H1 (cell line): ENCODE results near the gene OGDHL. TPM values are rescaled to one million over a fixed set of nuclear protein-coding genes. Genes with fewer than 3 reads are reported as not detected.

Experiments used
- CTCF ChIA-PET: fragments of 300-600 bp; sonication (Branson Sonifier 250); formaldehyde crosslinking; loops from one replicate; lab custom pipeline; 2021; ENCODE audit not compliant: partially characterized antibody; lab: Charles Lee
- POLR2A ChIA-PET: fragments of 300-600 bp; sonication (Branson Sonifier 250); formaldehyde crosslinking; loops from one replicate; lab custom pipeline; 2021; ENCODE audit warnings: inconsistent platforms; ENCODE audit not compliant: partially characterized antibody; lab: Charles Lee
- DNase-seq, 2 experiments: peaks; one replicate each; pipeline versions ENCODE4 v3.0.0 to v3.0.0-alpha.2; 2010 to 2022; ENCODE audit warnings: low spot score in 2 of 2, low read depth in 1 of 2, mixed read lengths in 1 of 2
- FAIRE-seq: peaks from 2 replicates; lab custom pipeline; 2011; peaks lifted over from hg19 to GRCh38; lab: Jason Lieb, UNC
- H2AFZ ChIP-seq: 2 replicates; pipeline ENCODE4 v1.8.1; 2012; ENCODE audit warnings: low read length, inconsistent platforms
- H2AK5ac ChIP-seq: 2 replicates; pipeline ENCODE4 v1.6.1; 2013; ENCODE audit warnings: low read depth, low read length
- H2BK120ac ChIP-seq: replicated peaks from 2 replicates; pipeline ENCODE3; 2013; ENCODE audit warnings: low read depth, low read length, inconsistent platforms
- H2BK12ac ChIP-seq: 2 replicates; pipeline ENCODE4 v1.6.1; 2013; ENCODE audit warnings: low read depth, low read length
- H2BK15ac ChIP-seq: 2 replicates; pipeline ENCODE4 v1.6.1; 2013; ENCODE audit warnings: low read length
- H2BK20ac ChIP-seq: 2 replicates; pipeline ENCODE4 v1.6.1; 2013; ENCODE audit warnings: low read length
- H2BK5ac ChIP-seq: 2 replicates; pipeline ENCODE4 v1.6.1; 2013; ENCODE audit warnings: low read depth, low read length
- H3K14ac ChIP-seq: 2 replicates; pipeline ENCODE4 v1.6.1; 2013; ENCODE audit warnings: inconsistent platforms; ENCODE audit not compliant: insufficient read length
- H3K18ac ChIP-seq: 2 replicates; pipeline ENCODE4 v1.6.1; 2013; ENCODE audit warnings: low read length; ENCODE audit errors: extremely low read depth
- H3K23ac ChIP-seq: 2 replicates; pipeline ENCODE4 v1.6.1; 2013; ENCODE audit warnings: inconsistent platforms; ENCODE audit not compliant: insufficient read length
- H3K23me2 ChIP-seq: 2 replicates; pipeline ENCODE4 v1.6.1; 2013; ENCODE audit warnings: low read depth, low read length
- H3K27ac ChIP-seq: 2 replicates; pipeline ENCODE4 v1.6.1; 2011; ENCODE audit warnings: low read depth, low read length, inconsistent platforms
- H3K27me3 ChIP-seq, 4 experiments: replicated peaks in 1 of 4; 1 replicate in 1 of 4; 2 replicates in 3 of 4; pipeline versions ENCODE4 v1.6.1 to v1.8.1; 2011 to 2013; ENCODE audit warnings: low read length in 3 of 4, mild to moderate bottlenecking in 3 of 4, inconsistent platforms in 2 of 4, mixed read lengths in 2 of 4, moderate library complexity in 1 of 4; ENCODE audit not compliant: control insufficient read depth in 3 of 4, insufficient read depth in 3 of 4; ENCODE audit errors: extremely low read depth in 1 of 4
- H3K36me3 ChIP-seq, 4 experiments: 2 replicates each; pipeline versions ENCODE4 v1.6.1 to v1.8.1; 2011 to 2013; ENCODE audit warnings: mild to moderate bottlenecking in 4 of 4, low read length in 3 of 4, moderate library complexity in 2 of 4, control low read depth in 1 of 4, inconsistent platforms in 1 of 4; ENCODE audit not compliant: insufficient read depth in 4 of 4, control insufficient read depth in 2 of 4
- H3K4ac ChIP-seq: replicated peaks from 2 replicates; pipeline ENCODE3; 2013; ENCODE audit warnings: low read length, low read depth, mixed read lengths, inconsistent platforms; ENCODE audit not compliant: insufficient read length
- H3K4me1 ChIP-seq, 4 experiments: replicated peaks in 1 of 4; 1 replicate in 1 of 4; 2 replicates in 3 of 4; pipeline versions ENCODE4 v1.6.1 to v1.8.1; 2011 to 2013; ENCODE audit warnings: low read length in 3 of 4, inconsistent platforms in 2 of 4, mixed read lengths in 1 of 4; ENCODE audit not compliant: insufficient read depth in 4 of 4, control insufficient read depth in 3 of 4
- H3K4me2 ChIP-seq, 2 experiments: 2 replicates each; pipeline versions ENCODE4 v1.6.1 to v1.8.1; 2011 to 2013; ENCODE audit warnings: low read depth in 2 of 2, low read length in 2 of 2, control low read depth in 1 of 2, inconsistent platforms in 1 of 2, mild to moderate bottlenecking in 1 of 2; ENCODE audit not compliant: insufficient read depth in 1 of 2
- H3K4me3 ChIP-seq, 4 experiments: fragments of 200-600, 300-600 bp in 1 of 4; sonication (generic), shearing (Covaris generic), sonication (Bioruptor Twin) in 1 of 4; 2 replicates each; pipeline versions ENCODE4 v1.5.1 to v1.8.1; 2011 to 2016; ENCODE audit warnings: low read length in 4 of 4, low read depth in 3 of 4, control low read depth in 2 of 4, inconsistent platforms in 2 of 4, mild to moderate bottlenecking in 2 of 4, mixed read lengths in 1 of 4, moderate library complexity in 1 of 4; ENCODE audit not compliant: insufficient read depth in 2 of 4; ENCODE audit errors: extremely low read depth in 1 of 4
- H3K56ac ChIP-seq: replicated peaks from 2 replicates; pipeline ENCODE3; 2013; ENCODE audit warnings: low read depth, mild to moderate bottlenecking, mixed read lengths, low read length, inconsistent platforms; ENCODE audit not compliant: insufficient read length
- H3K79me1 ChIP-seq: 2 replicates; pipeline ENCODE4 v1.6.1; 2013; ENCODE audit warnings: low read depth, low read length, control low read depth
- H3K79me2 ChIP-seq, 2 experiments: 2 replicates each; pipeline versions ENCODE4 v1.6.1 to v1.8.1; 2012 to 2013; ENCODE audit warnings: low read length in 2 of 2, mild to moderate bottlenecking in 2 of 2, inconsistent platforms in 1 of 2; ENCODE audit not compliant: insufficient read depth in 2 of 2, control insufficient read depth in 1 of 2
- H3K9ac ChIP-seq, 4 experiments: replicated peaks in 1 of 4; 1 replicate in 1 of 4; 2 replicates in 3 of 4; pipeline versions ENCODE4 v1.6.1 to v1.8.1; 2011 to 2013; ENCODE audit warnings: low read depth in 3 of 4, low read length in 3 of 4, control low read depth in 2 of 4, mild to moderate bottlenecking in 2 of 4, moderate library complexity in 2 of 4, inconsistent platforms in 1 of 4; ENCODE audit errors: extremely low read depth in 1 of 4
- H3K9me3 ChIP-seq, 2 experiments: 2 replicates each; pipeline versions ENCODE4 v1.6.1 to v1.8.1; 2012 to 2013; ENCODE audit warnings: mild to moderate bottlenecking in 2 of 2, moderate library complexity in 2 of 2, control low read depth in 1 of 2, inconsistent platforms in 1 of 2, low read depth in 1 of 2, low read length in 1 of 2, mixed read lengths in 1 of 2; ENCODE audit not compliant: insufficient read depth in 2 of 2
- H4K20me1 ChIP-seq, 2 experiments: replicated peaks in 1 of 2; 2 replicates each; pipeline versions ENCODE3 to v1.8.1; 2011 to 2013; ENCODE audit warnings: inconsistent platforms in 2 of 2, low read length in 2 of 2, mild to moderate bottlenecking in 1 of 2; ENCODE audit not compliant: insufficient read depth in 2 of 2, control insufficient read depth in 1 of 2
- H4K5ac ChIP-seq: 2 replicates; pipeline ENCODE4 v1.6.1; 2013; ENCODE audit warnings: low read length, low read depth, mixed read lengths, inconsistent platforms; ENCODE audit not compliant: insufficient read length
- H4K8ac ChIP-seq: 2 replicates; pipeline ENCODE4 v1.8.0; 2013; ENCODE audit warnings: mild to moderate bottlenecking, moderate library complexity, low read length, inconsistent platforms; ENCODE audit not compliant: insufficient read depth; ENCODE audit errors: extremely low read depth
- H4K91ac ChIP-seq: replicated peaks from 2 replicates; pipeline ENCODE3; 2013; ENCODE audit warnings: low read length, mixed read lengths, inconsistent platforms; ENCODE audit not compliant: insufficient read length
- SP1 ChIP-seq: IDR thresholded peaks from 2 replicates; pipeline ENCODE4 v1.6.1; 2011; ENCODE audit warnings: low read depth, low read length
- WGBS, 2 experiments: shearing (Covaris generic) in 1 of 2; methylation state at CpG; one replicate each; pipeline versions ENCODE4 v1.1.6 to v1.1.7; 2013 to 2015; ENCODE audit warnings: low lambda C conversion rate in 2 of 2, mixed read lengths in 2 of 2, inconsistent platforms in 1 of 2, low coverage in 1 of 2, missing lambda C conversion rate in 1 of 2; ENCODE audit not compliant: insufficient replicate concordance in 2 of 2, insufficient coverage in 1 of 2, insufficient read length in 1 of 2; ENCODE audit errors: extremely low coverage in 1 of 2, missing lambda C conversion rate in 1 of 2; 5-methylcytosine and 5-hydroxymethylcytosine counted together
- polyA plus RNA-seq, 7 experiments: library from polyadenylated mRNA; depleted of rRNA in 3 of 7; stranded (reverse) in 5 of 7; unstranded in 2 of 7; fragments of >200 nt in 5 of 7; fragments of 200-250 nt in 2 of 7; gene quantifications; 1 replicate in 5 of 7; 2 replicates in 1 of 7; 4 replicates in 1 of 7; pipeline versions ENCODE4 v1.2.1 to v1.2.3, GENCODE V29; 2011 to 2013; ENCODE audit warnings: missing spikeins in 2 of 7, mixed read lengths in 2 of 7
- total RNA-seq: library from RNA; stranded (reverse); fragmentation: NEBNext Ultra II Directional; extraction: Animal tissue kit (Norgen Biotek cat#: 25700); gene quantifications from 2 replicates; pipeline ENCODE4 v1.2.1, GENCODE V29; 2021

The OGDHL gene
- total and polyA plus RNA-seq, 2 of the 8 experiments (the other 6 are each of a cell fraction or from before 2014, with no cell fraction given) = 16.1 to 16.6 TPM

DNA sequence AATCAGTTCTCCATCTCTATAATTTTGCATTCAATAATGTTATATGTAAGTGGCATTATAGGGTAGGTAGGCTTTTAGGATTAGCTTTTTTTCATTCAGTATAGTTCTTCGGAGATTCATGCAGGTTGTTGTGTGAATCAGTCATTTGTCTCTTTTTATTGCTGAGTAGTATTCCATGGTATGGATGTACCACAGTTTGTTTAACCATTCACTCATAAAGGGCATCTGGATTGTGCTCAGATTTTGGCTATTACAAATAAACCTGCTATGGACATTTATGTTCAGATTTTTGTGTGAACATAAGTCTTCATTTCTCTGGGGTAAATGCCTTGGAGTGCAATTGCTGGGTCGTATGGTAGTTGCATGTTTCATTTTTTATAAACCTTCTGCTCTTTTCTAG, 4.4 kb upstream of the OGDHL start:
- Histone ChIP-seq H3K9me3 (no peaks in the 10 kb centered on the region), H3K56ac (no peak overlapping the region), H3K27ac (no peak overlapping the region), H2AK5ac (no peak overlapping the region), H2BK15ac (no peak overlapping the region), H3K23me2 (peaks cover 6% of the 10 kb centered on the region; the same call in 1 of the 2 replicates), H3K4me3 (no peak overlapping the region), H4K91ac (no peak overlapping the region), H3K9ac (no peak overlapping the region), H3K36me3 (no peaks in the 10 kb centered on the region), H3K79me1 (no peaks in the 10 kb centered on the region), H3K79me2 (no peaks in the 10 kb centered on the region), H2BK5ac (no peak overlapping the region), H3K23ac (no peak overlapping the region), H2BK20ac (no peak overlapping the region), H2AFZ (no peak overlapping the region), H3K4me2 (no peak overlapping the region), H4K5ac (no peak overlapping the region), H2BK120ac (no peak overlapping the region), H3K14ac (no peak overlapping the region), H2BK12ac (no peak overlapping the region), H3K27me3 (peaks cover 10 to 22% (median 20%) of the 10 kb centered on the region in 4 experiments; a peak in 6 of 7 replicates), H4K8ac (no peak overlapping the region), H3K4ac (no peak overlapping the region), H4K20me1 (no peaks in the 10 kb centered on the region), H3K4me1 (peaks cover 0 to 7% (median under 1%) of the 10 kb centered on the region in 4 experiments; a peak in 6 of 7 replicates), H3K18ac (no peak overlapping the region)
- no peak for FAIRE-seq
- POLR2A ChIA-PET = no interaction called here
- CTCF ChIA-PET = interaction anchor here (2.3 kb wide), 1 partner anchor 15 kb away, joined by 6 read pairs; no protein-coding TSS in a partner anchor
- DNase-seq = no peak
- WGBS, 2 experiments = 88% methylated on average over 2 of the region's 2 CpGs; no CpG with 5 or more reads in 1 of the 2 experiments
- TF ChIP-seq SP1 = no peak
